Testis (tissue), 3 donors: ENCODE data around the gene CAMTA1. TPM values are rescaled to one million over a fixed set of nuclear protein-coding genes. Genes with fewer than 3 reads are reported as not detected.
"Not testable (repeated sequence)": the region's sequence is repeated elsewhere in the genome, so short reads cannot be mapped to it uniquely, and the experiment has no call there.

Source experiments
- DNase-seq: peaks from one replicate; pipeline ENCODE4 v3.0.0-alpha.2; 2019
- H3K27ac ChIP-seq, 2 donors: fragments of 200-600 bp; sonication (generic); one replicate each; pipeline ENCODE4 v1.5.1; 2019
- H3K27me3 ChIP-seq: fragments of 200-600 bp; sonication (generic); one replicate; pipeline ENCODE4 v1.5.1; 2019
- H3K36me3 ChIP-seq: fragments of 200-600 bp; sonication (generic); one replicate; pipeline ENCODE4 v1.5.1; 2017; ENCODE audit warnings: low read depth; ENCODE audit errors: missing control alignments
- H3K4me1 ChIP-seq: fragments of 200-600 bp; sonication (generic); one replicate; pipeline ENCODE4 v1.5.1; 2019
- H3K4me3 ChIP-seq, 2 donors: fragments of 200-600 bp; sonication (generic); one replicate each; pipeline ENCODE4 v1.5.1; 2017 to 2019
- H3K9me3 ChIP-seq: fragments of 200-600 bp; sonication (generic); one replicate; pipeline ENCODE4 v1.5.1; 2017
- CTCF ChIP-seq, 3 experiments: fragments of 450-650 bp in 2 of 3; fragments of 200-600 bp in 1 of 3; sonication (generic) in 1 of 3; IDR thresholded peaks; one replicate each; pipeline ENCODE4 v1.5.1; 2016 to 2019; ENCODE audit warnings: antibody characterized with exemption in 3 of 3, mild to moderate bottlenecking in 2 of 3, moderate library complexity in 1 of 3
- POLR2A ChIP-seq: fragments of 450-650 bp; IDR thresholded peaks from one replicate; pipeline ENCODE4 v1.6.1; 2017; ENCODE audit warnings: antibody characterized with exemption, mild to moderate bottlenecking, moderate library complexity
- WGBS, 2 donors: methylation state at CpG; one replicate each; pipeline ENCODE4 v1.1.5; 2018; 5-methylcytosine and 5-hydroxymethylcytosine counted together
- intact Hi-C: fragments of 100-400 bp; cut with DNase I; formaldehyde crosslinking; loops from one replicate; pipeline ENCODE4 v1.15.1; 2023; ENCODE audit warnings: low total_unique reads
- polyA plus RNA-seq: library from polyadenylated mRNA; stranded (reverse); fragments of 350-450 nt; fragmentation: Illumina TruSeq; extraction: RNeasy Lipid Tissue Mini Kit (QIAGEN cat#74804); gene quantifications from one replicate; pipeline ENCODE4 v1.2.3, GENCODE V29; 2014; ENCODE audit warnings: low read depth, low replicate concordance; ENCODE audit not compliant: insufficient read depth
- total RNA-seq, 2 donors: library from RNA; depleted of rRNA; stranded (reverse); fragments of >200 nt; gene quantifications; one replicate each; pipeline ENCODE4 v1.2.3, GENCODE V29; 2016

Gene CAMTA1
- total and polyA plus RNA-seq, 3 donors from 2014 or later = 116 to 158 (median 119) TPM

- 90 to 93% methylated on average over 3 of the region's 3 CpGs for WGBS, 2 donors
- H3K4me3 ChIP-seq = no peak overlapping the region
- H3K27ac ChIP-seq = peak overlapping the region in 1 of 2 donors; percentile 66
- no peaks in the 10 kb centered on the region for H3K27me3 ChIP-seq
- no peaks in the 10 kb centered on the region for H3K36me3 ChIP-seq
- TF ChIP-seq POLR2A (no peak), CTCF (IDR thresholded peaks at IDR 0.05) (no peak)
- peaks cover 39% of the 10 kb centered on the region for H3K4me1 ChIP-seq
- no peaks in the 10 kb centered on the region for H3K9me3 ChIP-seq
- DNase-seq = no peak
- intact Hi-C loops = no loop called here
These were observed 41.8 kb downstream of the CAMTA1 start for GRCh38 chr1:6827079-6827478.

GRCh38 chr1:6827630-6828165 is 42.4 kb downstream of the CAMTA1 start:
- Histone ChIP-seq H3K36me3 (no peaks in the 10 kb centered on the region), H3K9me3 (no peaks in the 10 kb centered on the region), H3K27ac (peak overlapping the region in 1 of 2 donors; percentile 22), H3K4me1 (peaks cover 40% of the 10 kb centered on the region), H3K27me3 (no peaks in the 10 kb centered on the region), H3K4me3 (no peak overlapping the region)
- 76 to 81% methylated on average over 10 of the region's 10 CpGs for WGBS, 2 donors
- no peak for DNase-seq
- intact Hi-C loops = no loop called here
- no peak for TF ChIP-seq CTCF (IDR thresholded peaks at IDR 0.05)
- no peak for TF ChIP-seq POLR2A

- WGBS, 2 donors = 63 to 67% methylated on average over 1 of the region's 1 CpG
- intact Hi-C loops = no loop called here
- no peak for DNase-seq
- no peaks in the 10 kb centered on the region for H3K27me3 ChIP-seq
- H3K27ac ChIP-seq = peak overlapping the region in 1 of 2 donors; percentile 12
- H3K4me3 ChIP-seq = no peak overlapping the region
- H3K9me3 ChIP-seq = no peaks in the 10 kb centered on the region
- no peaks in the 10 kb centered on the region for H3K36me3 ChIP-seq
- H3K4me1 ChIP-seq = peaks cover 24% of the 10 kb centered on the region
- TF ChIP-seq CTCF (IDR thresholded peaks at IDR 0.05) = no peak
These were observed 46.1 kb downstream of the CAMTA1 start for GRCh38 chr1:6831366-6831765.

GRCh38 chr1:6832006-6832405 is 46.8 kb downstream of the CAMTA1 start:
- intact Hi-C loops = not testable (repeated sequence)
- 59 to 67% methylated on average over 2 of the region's 2 CpGs for WGBS, 2 donors

GRCh38 chr1:6832531-6833188 is 47.4 kb downstream of the CAMTA1 start:
- TF ChIP-seq CTCF (IDR thresholded peaks at IDR 0.05) = no peak
- TF ChIP-seq POLR2A = no peak
- Histone ChIP-seq H3K4me3 (no peak overlapping the region), H3K27ac (peak overlapping the region in 1 of 2 donors; percentile 12), H3K27me3 (no peaks in the 10 kb centered on the region), H3K9me3 (no peaks in the 10 kb centered on the region), H3K4me1 (peaks cover 12% of the 10 kb centered on the region), H3K36me3 (no peaks in the 10 kb centered on the region)
- DNase-seq = no peak
- 48% methylated on average over 4 of the region's 4 CpGs for WGBS, 2 donors
- intact Hi-C loops = no loop called here

More at GRCh38 chr1:6832006-6832405, 46.8 kb downstream of the CAMTA1 start:
- not testable (repeated sequence) for H3K4me3 ChIP-seq, H3K27me3 ChIP-seq, DNase-seq, H3K9me3 ChIP-seq, H3K36me3 ChIP-seq
- Histone ChIP-seq H3K4me1 (peaks cover 19% of the 10 kb centered on the region), H3K27ac (peak overlapping the region; percentile 3 to 12)
